Right atrium auricular region (tissue), 2 donors: ENCODE results near the gene XCL1. TPM values are rescaled to one million over a fixed set of nuclear protein-coding genes. Genes with fewer than 3 reads are reported as not detected.

Experiments used
- DNase-seq: peaks from one replicate; pipeline ENCODE4 v3.0.0-alpha.2; 2019; ENCODE audit warnings: low spot score
- H3K27ac ChIP-seq, 2 donors: fragments of 200-600 bp; sonication (generic); 1 replicate in 1 of 2; 2 replicates in 1 of 2; pipeline ENCODE4 v1.5.1; 2016 to 2019
- H3K27me3 ChIP-seq, 2 donors: fragments of 200-600 bp; sonication (generic); one replicate each; pipeline versions ENCODE4 v1.5.1 to v1.6.0; 2017 to 2019
- H3K36me3 ChIP-seq: fragments of 200-600 bp; sonication (generic); one replicate; pipeline ENCODE4 v1.5.1; 2016
- H3K4me1 ChIP-seq, 2 donors: fragments of 200-600 bp; sonication (generic); one replicate each; pipeline versions ENCODE4 v1.5.1 to v1.6.0; 2017 to 2019
- H3K4me3 ChIP-seq, 2 donors: fragments of 200-600 bp; sonication (generic); 1 replicate in 1 of 2; 2 replicates in 1 of 2; pipeline ENCODE4 v1.5.1; 2017 to 2019; ENCODE audit warnings: mild to moderate bottlenecking in 1 of 2, moderate library complexity in 1 of 2
- H3K9me3 ChIP-seq, 2 donors: fragments of 200-600 bp; sonication (generic); one replicate each; pipeline ENCODE4 v1.5.1; 2019
- CTCF ChIP-seq, 2 donors: fragments of 200-600 bp; sonication (generic); IDR thresholded peaks; one replicate each; pipeline ENCODE4 v1.5.1; 2019; ENCODE audit warnings: antibody characterized with exemption in 2 of 2
- total RNA-seq, 2 donors: library from RNA; depleted of rRNA; stranded (reverse); fragments of >200 nt; gene quantifications; one replicate each; pipeline ENCODE4 v1.1.0, GENCODE V29; 2016

XCL1 gene
- total RNA-seq, 2 donors from 2014 or later: 0.39 TPM; not detected in 1

- no peaks in the 10 kb centered on the region for H3K27me3 ChIP-seq
- H3K36me3 ChIP-seq: no peaks in the 10 kb centered on the region
- no peaks in the 10 kb centered on the region for H3K9me3 ChIP-seq
- no peak for DNase-seq
- peak overlapping the region; percentile 31 to 63 for H3K27ac ChIP-seq
- TF ChIP-seq CTCF (IDR thresholded peaks at IDR 0.05): no peak
- peaks cover 0 to 17% of the 10 kb centered on the region in 2 donors for H3K4me1 ChIP-seq
- H3K4me3 ChIP-seq: no peak overlapping the region
Measured at GRCh38 chr1:168621356-168621755, 45.0 kb downstream of the XCL1 start.

- no peaks in the 10 kb centered on the region for H3K36me3 ChIP-seq
- H3K27me3 ChIP-seq: no peaks in the 10 kb centered on the region
- peaks cover 0 to 17% of the 10 kb centered on the region in 2 donors for H3K4me1 ChIP-seq
- TF ChIP-seq CTCF (IDR thresholded peaks at IDR 0.05): peak in 1 of 2 donors; percentile 28
- H3K27ac ChIP-seq: peak overlapping the region in 1 of 2 donors; percentile 54
- no peak overlapping the region for H3K4me3 ChIP-seq
- DNase-seq: peak; percentile 67
- H3K9me3 ChIP-seq: no peaks in the 10 kb centered on the region
Measured at GRCh38 chr1:168623003-168623828, 46.8 kb downstream of the XCL1 start.

- Histone ChIP-seq H3K9me3 (no peaks in the 10 kb centered on the region), H3K27ac (peak overlapping the region in 1 of 2 donors; percentile 54)
Measured at GRCh38 chr1:168623831-168624230, 47.4 kb downstream of the XCL1 start.

GRCh38 chr1:168626326-168626725 is 49.9 kb downstream of the XCL1 start:
- Histone ChIP-seq H3K4me1 (peaks cover 0 to 16% of the 10 kb centered on the region in 2 donors), H3K4me3 (no peak overlapping the region), H3K9me3 (no peaks in the 10 kb centered on the region), H3K36me3 (no peaks in the 10 kb centered on the region), H3K27ac (no peak overlapping the region), H3K27me3 (no peaks in the 10 kb centered on the region)
- DNase-seq: no peak
- TF ChIP-seq CTCF (IDR thresholded peaks at IDR 0.05): no peak

More at GRCh38 chr1:168623831-168624230, 47.4 kb downstream of the XCL1 start:
- Histone ChIP-seq H3K36me3 (no peaks in the 10 kb centered on the region), H3K4me3 (no peak overlapping the region), H3K4me1 (peaks cover 0 to 17% of the 10 kb centered on the region in 2 donors), H3K27me3 (no peaks in the 10 kb centered on the region)
- TF ChIP-seq CTCF (IDR thresholded peaks at IDR 0.05): no peak
- no peak for DNase-seq

GRCh38 chr1:168627370-168627769 is 51.0 kb downstream of the XCL1 start:
- DNase-seq: no peak
- peaks cover 0 to 13% of the 10 kb centered on the region in 2 donors for H3K4me1 ChIP-seq
- no peaks in the 10 kb centered on the region for H3K27me3 ChIP-seq
- H3K27ac ChIP-seq: no peak overlapping the region
- H3K4me3 ChIP-seq: no peak overlapping the region
- no peak for TF ChIP-seq CTCF (IDR thresholded peaks at IDR 0.05)
- H3K36me3 ChIP-seq: no peaks in the 10 kb centered on the region
- no peaks in the 10 kb centered on the region for H3K9me3 ChIP-seq
